Subcutaneous abdominal adipose tissue (tissue), 5 donors: Measurements from ENCODE around the gene BTC.
A peak's percentile ranks its signal among the peaks of the same experiment; 100 is the strongest.

Experiments
- H3K27ac ChIP-seq: one replicate; pipeline ENCODE4 v1.7.0; 2013; ENCODE audit warnings: low read depth, mild to moderate bottlenecking, inconsistent platforms, low read length, moderate library complexity
- H3K27me3 ChIP-seq, 5 donors: one replicate each; pipeline ENCODE4 v1.7.0; 2013; ENCODE audit warnings: low read length in 5 of 5, inconsistent platforms in 1 of 5; ENCODE audit not compliant: control insufficient read depth in 5 of 5, insufficient read depth in 4 of 5
- H3K36me3 ChIP-seq, 5 donors: one replicate each; pipeline ENCODE4 v1.7.0; 2013; ENCODE audit warnings: low read length in 5 of 5; ENCODE audit not compliant: control insufficient read depth in 5 of 5, insufficient read depth in 5 of 5
- H3K4me1 ChIP-seq, 5 donors: one replicate each; pipeline ENCODE4 v1.7.0; 2013; ENCODE audit warnings: low read length in 5 of 5, mild to moderate bottlenecking in 3 of 5, moderate library complexity in 1 of 5; ENCODE audit not compliant: control insufficient read depth in 5 of 5, insufficient read depth in 5 of 5
- H3K4me3 ChIP-seq, 5 donors: one replicate each; pipeline ENCODE4 v1.7.0; 2013; ENCODE audit warnings: low read length in 5 of 5, low read depth in 1 of 5
- H3K9ac ChIP-seq, 5 donors: one replicate each; pipeline ENCODE4 v1.7.0; 2013; ENCODE audit warnings: low read length in 5 of 5, mild to moderate bottlenecking in 4 of 5, moderate library complexity in 3 of 5
- H3K9me3 ChIP-seq, 5 donors: one replicate each; pipeline ENCODE4 v1.7.0; 2013; ENCODE audit warnings: low read length in 5 of 5; ENCODE audit not compliant: control insufficient read depth in 5 of 5
- donor health status: healthy.
- donor health status: healthy.
- donor health status: healthy.
- donor health status: healthy.
- donor health status: healthy.

The BTC gene

GRCh38 chr4:74764119-74764518 is 30.2 kb downstream of the BTC start:
- Histone ChIP-seq H3K27me3 (no peaks in the 10 kb centered on the region), H3K9me3 (no peaks in the 10 kb centered on the region), H3K36me3 (no peaks in the 10 kb centered on the region), H3K27ac (no peak overlapping the region), H3K9ac (no peak overlapping the region), H3K4me1 (no peaks in the 10 kb centered on the region), H3K4me3 (no peak overlapping the region)

GRCh38 chr4:74758551-74759145 is 35.7 kb downstream of the BTC start:
- no peak overlapping the region for H3K27ac ChIP-seq
- no peaks in the 10 kb centered on the region for H3K36me3 ChIP-seq
- H3K4me1 ChIP-seq, result peaks cover 0 to 19% (median 10%) of the 10 kb centered on the region in 5 donors
- no peak overlapping the region for H3K4me3 ChIP-seq
- H3K9me3 ChIP-seq, result no peaks in the 10 kb centered on the region
- H3K9ac ChIP-seq, result no peak overlapping the region
- H3K27me3 ChIP-seq, result no peaks in the 10 kb centered on the region

GRCh38 chr4:74757136-74757535 is 37.2 kb downstream of the BTC start:
- no peak overlapping the region for H3K27ac ChIP-seq
- H3K9ac ChIP-seq, result no peak overlapping the region
- H3K36me3 ChIP-seq, result no peaks in the 10 kb centered on the region
- H3K4me1 ChIP-seq, result peaks cover 0 to 19% (median 10%) of the 10 kb centered on the region in 5 donors
- H3K27me3 ChIP-seq, result no peaks in the 10 kb centered on the region
- H3K9me3 ChIP-seq, result no peaks in the 10 kb centered on the region
- no peak overlapping the region for H3K4me3 ChIP-seq

- H3K9me3 ChIP-seq, result no peaks in the 10 kb centered on the region
- H3K36me3 ChIP-seq, result no peaks in the 10 kb centered on the region
- no peaks in the 10 kb centered on the region for H3K27me3 ChIP-seq
- H3K9ac ChIP-seq, result no peak overlapping the region
- H3K27ac ChIP-seq, result no peak overlapping the region
- peak overlapping the region in 2 of 5 donors; percentile 36 to 62 for H3K4me3 ChIP-seq
- H3K4me1 ChIP-seq, result peaks cover 0 to 19% (median 10%) of the 10 kb centered on the region in 5 donors
These were observed 38.8 kb downstream of the BTC start for GRCh38 chr4:74755486-74755885.

GRCh38 chr4:74754218-74754617 is 40.1 kb downstream of the BTC start:
- H3K27ac ChIP-seq, result no peak overlapping the region
- H3K4me3 ChIP-seq, result no peak overlapping the region
- peaks cover 0 to 19% (median 10%) of the 10 kb centered on the region in 5 donors for H3K4me1 ChIP-seq
- H3K9ac ChIP-seq, result no peak overlapping the region
- H3K9me3 ChIP-seq, result no peaks in the 10 kb centered on the region
- H3K27me3 ChIP-seq, result no peaks in the 10 kb centered on the region
- no peaks in the 10 kb centered on the region for H3K36me3 ChIP-seq

- H3K9ac ChIP-seq, result no peak overlapping the region
- H3K27me3 ChIP-seq, result no peaks in the 10 kb centered on the region
- H3K4me3 ChIP-seq, result no peak overlapping the region
- H3K36me3 ChIP-seq, result no peaks in the 10 kb centered on the region
- H3K27ac ChIP-seq, result no peak overlapping the region
- peaks cover 0 to 12% (median 6%) of the 10 kb centered on the region in 5 donors for H3K4me1 ChIP-seq
- no peaks in the 10 kb centered on the region for H3K9me3 ChIP-seq
These were observed 41.5 kb downstream of the BTC start for GRCh38 chr4:74752798-74753197.

- Histone ChIP-seq H3K4me1 (peaks cover 0 to 8% (median 6%) of the 10 kb centered on the region in 5 donors), H3K4me3 (no peak overlapping the region), H3K9ac (no peak overlapping the region), H3K27me3 (no peaks in the 10 kb centered on the region), H3K9me3 (no peaks in the 10 kb centered on the region), H3K36me3 (no peaks in the 10 kb centered on the region), H3K27ac (no peak overlapping the region)
These were observed 42.5 kb downstream of the BTC start for GRCh38 chr4:74751856-74752255.

GRCh38 chr4:74751247-74751646 is 43.1 kb downstream of the BTC start:
- Histone ChIP-seq H3K27ac (no peak overlapping the region), H3K9me3 (no peaks in the 10 kb centered on the region), H3K27me3 (no peaks in the 10 kb centered on the region), H3K36me3 (no peaks in the 10 kb centered on the region), H3K4me1 (peaks cover 0 to 8% (median 6%) of the 10 kb centered on the region in 5 donors), H3K9ac (no peak overlapping the region), H3K4me3 (no peak overlapping the region)

GRCh38 chr4:74742185-74742584 is 52.1 kb downstream of the BTC start:
- Histone ChIP-seq H3K27me3 (no peaks in the 10 kb centered on the region), H3K4me3 (no peak overlapping the region), H3K4me1 (no peaks in the 10 kb centered on the region), H3K36me3 (no peaks in the 10 kb centered on the region), H3K27ac (no peak overlapping the region), H3K9ac (no peak overlapping the region), H3K9me3 (no peaks in the 10 kb centered on the region)

GRCh38 chr4:74738464-74739143 is 55.7 kb downstream of the BTC start:
- Histone ChIP-seq H3K27me3 (peaks cover 0 to 6% (median 0%) of the 10 kb centered on the region in 5 donors), H3K36me3 (no peaks in the 10 kb centered on the region), H3K4me1 (no peaks in the 10 kb centered on the region), H3K9ac (no peak overlapping the region), H3K9me3 (no peaks in the 10 kb centered on the region), H3K27ac (no peak overlapping the region), H3K4me3 (no peak overlapping the region)
